NCI-H2227 (cell line): ENCODE measurements around the gene PIK3R4.

Experiments used
- DNase-seq: peaks from one replicate; lab custom pipeline; 2025; ENCODE audit not compliant: unreplicated experiment; lab: John Stamatoyannopoulos, UW

The PIK3R4 gene

DNA sequence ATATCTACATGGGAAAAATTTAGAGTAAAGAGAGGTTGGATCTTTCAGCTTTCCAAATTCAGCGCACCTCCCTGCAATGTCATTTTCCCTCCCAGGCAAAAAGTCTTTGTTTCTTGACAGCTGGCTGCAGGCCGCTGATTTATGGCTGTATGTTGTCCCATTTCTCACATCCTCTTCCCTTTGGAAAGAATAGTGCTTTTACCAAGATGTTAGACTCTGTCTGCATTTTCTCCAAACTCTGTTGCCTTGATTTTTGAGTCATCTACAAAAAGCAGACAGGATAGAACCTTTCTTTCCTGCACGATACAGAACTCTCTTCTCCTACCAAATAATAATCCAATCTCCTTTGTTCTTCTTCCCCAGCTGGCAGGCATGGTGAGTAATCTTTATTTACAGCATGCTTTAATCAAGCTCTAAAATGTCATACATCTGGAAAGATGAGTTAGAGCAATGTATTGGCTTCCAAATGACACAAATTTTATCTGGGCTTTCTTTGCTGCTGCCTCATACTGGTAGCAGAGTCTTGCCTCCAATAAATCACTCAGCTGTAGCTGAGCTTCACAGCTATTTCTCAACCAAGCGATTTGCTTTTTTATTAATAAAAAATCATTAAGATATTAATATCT is 101.9 kb downstream of the PIK3R4 start:
- DNase-seq = no peak

DNA sequence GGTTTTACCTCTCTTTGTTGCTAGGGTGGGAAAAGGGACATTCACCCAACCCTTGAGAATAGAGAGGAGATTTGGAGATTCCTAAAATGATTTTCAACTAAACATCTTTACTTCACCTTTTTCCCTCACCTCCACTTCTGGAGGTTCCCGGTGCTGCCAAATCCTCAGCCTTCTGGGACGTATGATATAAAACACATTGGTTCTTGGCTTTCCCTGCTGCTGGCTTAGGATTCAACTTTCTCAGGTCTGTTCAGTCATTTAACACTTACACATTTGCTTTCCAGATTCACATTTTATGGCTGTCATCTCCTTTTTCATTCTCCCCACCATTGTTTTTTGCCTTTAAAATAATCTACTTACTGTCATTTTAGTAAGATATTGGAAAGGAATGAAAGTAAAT is 106.6 kb downstream of the PIK3R4 start:
- DNase-seq = no peak

GRCh38 chr3:130636480-130637234 is 110.0 kb downstream of the PIK3R4 start:
- DNase-seq = no peak

GRCh38 chr3:130635978-130636377 is 110.7 kb downstream of the PIK3R4 start:
- DNase-seq = no peak

- no peak for DNase-seq
Measured at GRCh38 chr3:130635285-130635684, 111.3 kb downstream of the PIK3R4 start.
